ENCODE results near the gene PTPRK. TPM values are rescaled to one million over a fixed set of nuclear protein-coding genes. Genes with fewer than 3 reads are reported as not detected.

PTPRK gene
- total RNA-seq, 2 experiments from 2014 or later, result 0.50 to 0.53 TPM

DNA sequence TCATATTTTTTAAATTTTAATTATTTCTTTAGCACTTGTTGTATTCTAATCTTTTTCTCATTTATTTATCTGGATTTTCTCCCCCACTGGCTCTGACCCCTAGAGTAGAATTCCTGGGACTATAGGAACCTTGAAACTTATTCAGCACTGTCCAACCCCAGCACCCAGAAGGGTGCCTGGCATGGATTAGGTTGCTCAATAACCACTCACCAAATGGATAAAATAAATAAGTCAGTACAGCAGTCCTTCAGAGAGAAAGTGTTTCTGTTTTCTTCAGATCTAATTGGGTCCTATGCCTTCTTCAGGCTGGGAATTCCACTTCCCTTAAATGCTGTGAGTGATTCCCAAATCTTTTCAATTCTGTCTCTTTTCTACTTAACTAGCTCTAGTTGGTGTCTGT is 206.2 kb downstream of the PTPRK start:
- Mint-ChIP-seq H3K36me3 (ENCODE audit: low read depth) (peaks cover 3% of the 10 kb centered on the region), H3K9me3 (no peaks in the 10 kb centered on the region), H3K4me1 (peaks cover 14% of the 10 kb centered on the region), H3K27me3 (no peaks in the 10 kb centered on the region), H3K4me3 (no peak overlapping the region), H3K27ac (no peak overlapping the region)
- ChIA-PET POLR2A (no interaction called here), CTCF (interaction anchor here (0.7 kb wide), 1 partner anchor 459 kb away, joined by 7 read pairs; no protein-coding TSS in a partner anchor)
- DNase-seq, result no peak

DNA sequence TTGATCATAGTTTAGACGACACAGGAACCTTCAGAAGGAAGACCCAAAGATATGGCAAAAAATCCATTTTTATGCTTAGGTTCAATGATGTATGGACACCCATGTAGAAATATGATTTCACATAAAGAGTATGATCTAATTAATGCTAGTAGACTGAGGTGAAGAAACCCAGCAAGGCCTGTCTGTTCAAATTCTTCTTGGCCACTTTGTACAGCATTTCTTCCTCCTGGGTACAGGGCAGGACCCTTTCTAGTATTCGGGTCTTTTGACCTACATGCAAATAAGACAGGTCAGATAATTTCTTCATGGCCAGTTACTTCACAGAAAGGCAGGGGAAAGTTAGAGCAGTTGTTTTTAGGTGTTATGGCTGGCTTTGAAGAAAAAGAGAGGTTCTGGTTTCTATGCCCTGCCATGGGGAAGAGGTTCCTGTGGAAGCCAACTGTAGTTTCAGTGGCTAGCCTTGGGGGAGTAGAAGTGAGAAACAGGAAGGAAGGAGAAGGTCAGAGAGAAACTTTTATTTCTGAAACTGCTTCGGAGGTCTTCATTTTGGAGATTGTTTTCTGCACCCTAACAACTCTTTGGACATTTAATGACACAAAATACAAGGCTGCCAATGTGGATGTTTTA is 208.3 kb downstream of the PTPRK start:
- Mint-ChIP-seq H3K4me1 (peaks cover 14% of the 10 kb centered on the region), H3K27me3 (no peaks in the 10 kb centered on the region), H3K36me3 (ENCODE audit: low read depth) (peaks cover 3% of the 10 kb centered on the region), H3K4me3 (no peak overlapping the region), H3K9me3 (no peaks in the 10 kb centered on the region), H3K27ac (no peak overlapping the region)
- ChIA-PET CTCF (no interaction called here), POLR2A (no interaction called here)
- DNase-seq, result no peak

DNA sequence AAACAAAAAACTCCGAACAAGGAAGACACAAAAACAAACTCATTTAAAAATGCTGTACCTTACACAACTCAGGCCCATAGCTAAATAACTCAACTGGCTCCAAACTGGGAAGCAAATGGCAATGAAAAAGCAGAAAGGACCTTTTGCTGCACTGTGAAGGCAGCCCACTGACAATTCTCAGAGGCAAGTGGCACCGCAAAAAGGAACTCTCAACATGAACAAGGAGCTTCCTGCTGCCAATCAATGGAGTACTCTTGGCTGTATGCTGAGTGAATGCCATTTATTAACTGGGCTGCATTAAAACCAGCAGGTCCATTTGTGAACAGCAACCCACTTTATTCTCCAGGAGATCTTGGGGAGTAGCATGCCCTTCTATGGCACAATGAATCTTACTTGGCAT is 209.9 kb downstream of the PTPRK start:
- DNase-seq, result no peak
- H3K4me3 Mint-ChIP-seq, result no peak overlapping the region
- H3K36me3 Mint-ChIP-seq (ENCODE audit: low read depth), result peaks cover 3% of the 10 kb centered on the region
- H3K27ac Mint-ChIP-seq, result no peak overlapping the region
- ChIA-PET POLR2A (no interaction called here), CTCF (no interaction called here)
- no peaks in the 10 kb centered on the region for H3K9me3 Mint-ChIP-seq
- no peaks in the 10 kb centered on the region for H3K27me3 Mint-ChIP-seq
- H3K4me1 Mint-ChIP-seq, result peaks cover 14% of the 10 kb centered on the region

DNA sequence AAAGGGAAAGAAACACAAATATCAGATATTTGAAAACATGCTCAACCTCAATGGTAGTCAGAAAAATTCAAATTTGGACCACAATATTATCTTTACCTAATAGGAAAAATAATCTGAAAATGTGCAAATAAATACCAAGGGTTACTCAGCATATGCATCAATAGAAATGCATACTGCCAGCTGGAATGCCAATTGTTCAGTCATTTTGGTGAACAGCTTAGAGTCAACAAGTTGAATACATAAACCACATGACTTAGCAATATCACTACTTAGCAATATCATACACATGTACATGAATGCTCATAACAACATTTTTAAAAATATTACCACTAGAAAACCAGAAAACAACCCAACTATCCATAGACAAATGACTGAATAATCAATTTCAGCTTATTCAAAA is 212.7 kb downstream of the PTPRK start:
- Mint-ChIP-seq H3K27me3 (no peaks in the 10 kb centered on the region), H3K27ac (no peak overlapping the region), H3K36me3 (ENCODE audit: low read depth) (peaks cover 3% of the 10 kb centered on the region), H3K4me3 (no peak overlapping the region), H3K9me3 (no peaks in the 10 kb centered on the region), H3K4me1 (peaks cover 14% of the 10 kb centered on the region)
- DNase-seq, result no peak
- ChIA-PET CTCF (no interaction called here), POLR2A (no interaction called here)

DNA sequence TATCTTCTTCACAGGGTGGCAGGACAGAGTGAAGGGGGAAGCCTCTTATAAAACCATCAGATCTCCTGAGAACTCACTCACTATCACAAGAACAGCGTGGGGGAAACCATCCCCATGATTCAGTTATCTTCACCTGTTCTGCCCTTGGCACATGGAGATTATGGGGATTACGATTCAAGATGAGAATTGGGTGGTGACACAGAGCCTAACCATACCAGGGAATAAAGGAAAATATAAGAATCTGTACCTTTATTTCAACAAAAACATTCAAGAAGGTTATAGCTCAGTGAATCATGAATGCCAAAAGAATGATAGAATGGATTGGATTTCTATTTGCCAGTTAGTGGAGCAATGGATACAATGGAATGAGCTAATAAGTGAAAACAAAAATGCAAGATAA is 214.4 kb downstream of the PTPRK start:
- H3K4me3 Mint-ChIP-seq, result no peak overlapping the region
- no peak for DNase-seq
- no peaks in the 10 kb centered on the region for H3K9me3 Mint-ChIP-seq
- no peak overlapping the region for H3K27ac Mint-ChIP-seq
- no peaks in the 10 kb centered on the region for H3K36me3 Mint-ChIP-seq (ENCODE audit: low read depth)
- ChIA-PET POLR2A (no interaction called here), CTCF (no interaction called here)
- H3K4me1 Mint-ChIP-seq, result no peaks in the 10 kb centered on the region
- H3K27me3 Mint-ChIP-seq, result no peaks in the 10 kb centered on the region

DNA sequence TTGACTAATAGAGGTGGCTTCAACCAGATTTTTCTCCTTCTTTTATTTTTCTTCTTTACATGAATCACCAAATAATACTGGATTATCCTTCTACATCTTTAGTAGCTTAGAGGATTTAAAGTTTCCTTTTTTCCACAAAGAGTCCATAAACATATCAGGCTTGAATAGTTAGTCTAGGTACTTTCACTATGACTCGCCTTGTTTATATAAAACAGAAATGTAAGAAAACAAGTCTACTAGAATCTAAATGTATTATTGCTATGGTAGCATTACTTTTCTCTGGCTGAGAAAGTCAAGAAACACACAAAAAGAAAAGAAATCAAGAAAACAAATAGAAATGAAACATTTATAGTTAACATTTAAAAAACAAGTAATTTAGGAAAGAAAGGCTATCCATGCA is 215.2 kb downstream of the PTPRK start:
- ChIA-PET POLR2A (no interaction called here), CTCF (no interaction called here)
- no peaks in the 10 kb centered on the region for H3K36me3 Mint-ChIP-seq (ENCODE audit: low read depth)
- no peak for DNase-seq
- H3K9me3 Mint-ChIP-seq, result no peaks in the 10 kb centered on the region
- no peak overlapping the region for H3K4me3 Mint-ChIP-seq
- no peaks in the 10 kb centered on the region for H3K27me3 Mint-ChIP-seq
- no peak overlapping the region for H3K27ac Mint-ChIP-seq
- H3K4me1 Mint-ChIP-seq, result no peaks in the 10 kb centered on the region

- no peaks in the 10 kb centered on the region for H3K9me3 Mint-ChIP-seq
- no peak overlapping the region for H3K27ac Mint-ChIP-seq
- no peak overlapping the region for H3K4me3 Mint-ChIP-seq
- ChIA-PET POLR2A (no interaction called here), CTCF (interaction anchor here (1.5 kb wide), 1 partner anchor 448 kb away, joined by 3 read pairs; no protein-coding TSS in a partner anchor)
- H3K4me1 Mint-ChIP-seq, result no peaks in the 10 kb centered on the region
- no peaks in the 10 kb centered on the region for H3K36me3 Mint-ChIP-seq (ENCODE audit: low read depth)
- no peak for DNase-seq
- H3K27me3 Mint-ChIP-seq, result no peaks in the 10 kb centered on the region
Measured at GRCh38 chr6:128303870-128304269, 216.5 kb downstream of the PTPRK start.

DNA sequence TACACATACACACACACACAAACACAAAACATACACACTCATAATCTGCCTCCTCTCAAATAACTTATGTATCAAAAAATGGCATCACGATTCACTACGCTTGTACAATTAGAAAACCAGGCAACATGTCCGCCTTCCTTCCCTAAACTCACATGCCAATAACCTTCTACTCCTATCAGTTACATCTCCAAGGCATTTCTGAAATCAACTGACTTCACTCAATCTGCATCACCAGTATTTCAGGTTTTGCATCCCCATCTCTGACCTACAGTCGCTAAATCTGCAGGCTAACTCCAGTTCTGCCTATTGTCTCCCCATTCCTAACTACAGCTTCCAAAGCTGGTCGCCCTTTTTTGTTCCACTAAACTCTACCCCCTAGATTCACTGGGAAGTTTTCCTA is 217.5 kb downstream of the PTPRK start:
- POLR2A ChIA-PET, result no interaction called here
- no peak overlapping the region for H3K27ac Mint-ChIP-seq
- DNase-seq, result no peak
- H3K27me3 Mint-ChIP-seq, result no peaks in the 10 kb centered on the region
- H3K36me3 Mint-ChIP-seq (ENCODE audit: low read depth), result no peaks in the 10 kb centered on the region
- H3K9me3 Mint-ChIP-seq, result no peaks in the 10 kb centered on the region
- no peak overlapping the region for H3K4me3 Mint-ChIP-seq
- no peaks in the 10 kb centered on the region for H3K4me1 Mint-ChIP-seq
- CTCF ChIA-PET, result interaction anchor here (1.5 kb wide), 1 partner anchor 448 kb away, joined by 3 read pairs; no protein-coding TSS in a partner anchor

- POLR2A ChIA-PET, result interaction anchor here (0.8 kb wide), 1 partner anchor 22 kb away, joined by 3 read pairs; no protein-coding TSS in a partner anchor
- no peaks in the 10 kb centered on the region for H3K9me3 Mint-ChIP-seq
- H3K4me1 Mint-ChIP-seq, result no peaks in the 10 kb centered on the region
- no peaks in the 10 kb centered on the region for H3K27me3 Mint-ChIP-seq
- no peak for DNase-seq
- no peak overlapping the region for H3K4me3 Mint-ChIP-seq
- CTCF ChIA-PET, result no interaction called here
- no peaks in the 10 kb centered on the region for H3K36me3 Mint-ChIP-seq (ENCODE audit: low read depth)
- no peak overlapping the region for H3K27ac Mint-ChIP-seq
Measured at GRCh38 chr6:128295670-128296069, 224.7 kb downstream of the PTPRK start.

- no peak for DNase-seq
- Mint-ChIP-seq H3K36me3 (ENCODE audit: low read depth) (no peaks in the 10 kb centered on the region), H3K27me3 (no peaks in the 10 kb centered on the region), H3K27ac (no peak overlapping the region), H3K4me1 (peaks cover 10% of the 10 kb centered on the region), H3K9me3 (no peaks in the 10 kb centered on the region), H3K4me3 (no peak overlapping the region)
- POLR2A ChIA-PET, result no interaction called here
- CTCF ChIA-PET, result interaction anchor here (0.6 kb wide), 1 partner anchor 9 kb away, joined by 3 read pairs; no protein-coding TSS in a partner anchor
Measured at GRCh38 chr6:128290221-128290620, 230.2 kb downstream of the PTPRK start.

GRCh38 chr6:128284128-128284527 is 236.3 kb downstream of the PTPRK start:
- H3K27me3 Mint-ChIP-seq, result no peaks in the 10 kb centered on the region
- H3K4me3 Mint-ChIP-seq, result no peak overlapping the region
- DNase-seq, result no peak
- no peaks in the 10 kb centered on the region for H3K36me3 Mint-ChIP-seq (ENCODE audit: low read depth)
- H3K4me1 Mint-ChIP-seq, result peaks cover 12% of the 10 kb centered on the region
- H3K27ac Mint-ChIP-seq, result no peak overlapping the region
- ChIA-PET CTCF (interaction anchor here (0.7 kb wide), 1 partner anchor 44 kb away, joined by 3 read pairs; no protein-coding TSS in a partner anchor), POLR2A (no interaction called here)
- H3K9me3 Mint-ChIP-seq, result no peaks in the 10 kb centered on the region

DNA sequence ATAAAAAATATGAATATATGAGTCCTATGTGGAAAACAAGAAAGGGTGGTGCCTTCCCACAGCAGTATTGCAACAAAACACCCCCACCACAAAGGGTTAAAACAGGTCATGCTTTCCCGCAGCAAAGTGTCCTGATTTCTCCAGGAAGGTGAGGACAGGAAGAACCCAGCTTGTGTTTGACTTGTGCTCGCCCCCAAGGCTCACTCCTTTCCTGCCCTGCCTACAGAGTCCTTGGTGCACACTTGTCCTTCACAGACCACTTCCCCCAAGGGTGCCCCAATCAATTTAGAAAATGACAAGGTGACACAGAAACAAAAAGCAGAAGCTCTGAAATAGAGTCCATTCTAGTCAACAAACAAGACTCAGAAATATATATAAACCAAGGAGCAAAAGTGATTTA is 237.4 kb downstream of the PTPRK start:
- DNase-seq, result no peak
- Mint-ChIP-seq H3K4me3 (no peak overlapping the region), H3K27ac (no peak overlapping the region), H3K9me3 (no peaks in the 10 kb centered on the region), H3K4me1 (peaks cover 12% of the 10 kb centered on the region), H3K36me3 (ENCODE audit: low read depth) (no peaks in the 10 kb centered on the region), H3K27me3 (no peaks in the 10 kb centered on the region)
- ChIA-PET POLR2A (no interaction called here), CTCF (no interaction called here)

GRCh38 chr6:128280960-128281359 is 239.4 kb downstream of the PTPRK start:
- Mint-ChIP-seq H3K9me3 (no peaks in the 10 kb centered on the region), H3K4me1 (peaks cover 2% of the 10 kb centered on the region), H3K4me3 (no peak overlapping the region), H3K27me3 (no peaks in the 10 kb centered on the region), H3K36me3 (ENCODE audit: low read depth) (no peaks in the 10 kb centered on the region), H3K27ac (no peak overlapping the region)
- CTCF ChIA-PET, result interaction anchor here (1.4 kb wide), 1 partner anchor 10 kb away, joined by 3 read pairs; no protein-coding TSS in a partner anchor
- POLR2A ChIA-PET, result no interaction called here
- DNase-seq, result no peak

- Mint-ChIP-seq H3K27me3 (no peaks in the 10 kb centered on the region), H3K27ac (no peak overlapping the region), H3K4me3 (no peak overlapping the region), H3K4me1 (peaks cover 6% of the 10 kb centered on the region), H3K9me3 (no peaks in the 10 kb centered on the region), H3K36me3 (ENCODE audit: low read depth) (no peaks in the 10 kb centered on the region)
- POLR2A ChIA-PET, result no interaction called here
- no peak for DNase-seq
- CTCF ChIA-PET, result interaction anchor here (0.8 kb wide), 1 partner anchor 9 kb away, joined by 3 read pairs; no protein-coding TSS in a partner anchor
Measured at GRCh38 chr6:128280066-128280465, 240.3 kb downstream of the PTPRK start.

All from activated CD4-positive, alpha-beta memory T cell treated with anti-CD3 and anti-CD28 coated beads, Interleukin-2, amount 10 ng/mL, durations not matched to agents 7 days and 5 days (primary cell).